Endothelial cell of umbilical vein (primary cell): ENCODE data around the gene SLC38A8. TPM values are rescaled to one million over a fixed set of nuclear protein-coding genes. Genes with fewer than 3 reads are reported as not detected.

Experiments
- BruUV-seq: library from RNA; stranded (reverse); fragments of 400-500 nt; replicated peaks from 2 replicates; lab custom pipeline; 2021; lab: Mats Ljungman, UMichigan
- CTCF ChIA-PET: fragments of 300-600, 350-600 bp; sonication (Branson Sonifier 250); formaldehyde crosslinking; loops from one replicate; lab custom pipeline; 2021; ENCODE audit warnings: antibody characterized with exemption, inconsistent platforms; lab: Charles Lee
- POLR2A ChIA-PET: fragments of 300-600, 350-600 bp; sonication (Branson Sonifier 250); formaldehyde crosslinking; loops from one replicate; lab custom pipeline; 2021; ENCODE audit warnings: antibody characterized with exemption, inconsistent platforms; lab: Charles Lee
- DNase-seq: peaks from one replicate; pipeline ENCODE4 v3.0.0-alpha.2; 2011; ENCODE audit warnings: low read depth, low spot score
- FAIRE-seq: peaks from 2 replicates; lab custom pipeline; 2011; peaks lifted over from hg19 to GRCh38; lab: Jason Lieb, UNC
- H2AFZ ChIP-seq: 2 replicates; pipeline ENCODE4 v1.6.0; 2012; ENCODE audit warnings: low read depth, low read length, control low read depth, inconsistent platforms
- H3K27ac ChIP-seq: 2 replicates; pipeline ENCODE4 v1.5.1; 2011; ENCODE audit warnings: low read depth, mild to moderate bottlenecking, control low read depth, low read length, moderate library complexity; ENCODE audit not compliant: insufficient read depth
- H3K27me3 ChIP-seq, 2 experiments: 2 replicates each; pipeline versions ENCODE4 v1.6.0 to v1.6.1; 2011; ENCODE audit warnings: low read length in 2 of 2, mixed read lengths in 1 of 2; ENCODE audit not compliant: control insufficient read depth in 2 of 2, insufficient read depth in 2 of 2
- H3K36me3 ChIP-seq, 2 experiments: 2 replicates in 1 of 2; 3 replicates in 1 of 2; pipeline ENCODE4 v1.5.1; 2011; ENCODE audit warnings: low read length in 2 of 2, mild to moderate bottlenecking in 1 of 2, moderate library complexity in 1 of 2; ENCODE audit not compliant: control insufficient read depth in 2 of 2, insufficient read depth in 2 of 2; ENCODE audit errors: extremely low read depth in 1 of 2
- H3K4me1 ChIP-seq: 3 replicates; pipeline ENCODE4 v1.5.1; 2011; ENCODE audit warnings: mild to moderate bottlenecking, low read length; ENCODE audit not compliant: control insufficient read depth, insufficient read depth; ENCODE audit errors: extremely low read depth
- H3K4me2 ChIP-seq: 2 replicates; pipeline ENCODE4 v1.6.1; 2011; ENCODE audit warnings: low read length, control low read depth, mixed read lengths; ENCODE audit not compliant: insufficient read depth
- H3K4me3 ChIP-seq, 3 experiments: fragments of 200-600 bp in 1 of 3; sonication (generic), shearing (Covaris generic) in 1 of 3; replicated peaks in 1 of 3; 2 replicates each; pipeline ENCODE4 v1.5.1; 2011 to 2016; ENCODE audit warnings: control low read depth in 3 of 3, low read length in 3 of 3, mild to moderate bottlenecking in 2 of 3, inconsistent platforms in 1 of 3, low read depth in 1 of 3, moderate library complexity in 1 of 3; ENCODE audit not compliant: insufficient read depth in 1 of 3
- H3K79me2 ChIP-seq: 2 replicates; pipeline ENCODE4 v1.6.0; 2012; ENCODE audit warnings: low read length, inconsistent platforms; ENCODE audit not compliant: control insufficient read depth, insufficient read depth
- H3K9ac ChIP-seq: replicated peaks from 2 replicates; pipeline ENCODE3; 2011; ENCODE audit warnings: low read length, control low read depth; ENCODE audit not compliant: insufficient read depth; ENCODE audit errors: extremely low read depth
- H3K9me1 ChIP-seq: replicated peaks from 3 replicates; pipeline ENCODE4 v1.6.0; 2011; ENCODE audit warnings: mild to moderate bottlenecking, low read length; ENCODE audit not compliant: control insufficient read depth, insufficient read depth; ENCODE audit errors: extremely low read depth
- H3K9me3 ChIP-seq: replicated peaks from 2 replicates; pipeline ENCODE4 v1.5.1; 2012; ENCODE audit warnings: low read length, inconsistent platforms; ENCODE audit not compliant: control insufficient read depth, insufficient read depth
- H4K20me1 ChIP-seq: replicated peaks from 2 replicates; pipeline ENCODE3; 2011; ENCODE audit warnings: mild to moderate bottlenecking, low read length; ENCODE audit not compliant: control insufficient read depth, insufficient read depth; ENCODE audit errors: extremely low read depth
- EZH2 ChIP-seq: IDR thresholded peaks from 2 replicates; pipeline ENCODE4 v1.6.1; 2012; ENCODE audit warnings: borderline replicate concordance, low read depth, mild to moderate bottlenecking, moderate library complexity, low read length, inconsistent platforms; ENCODE audit not compliant: severe bottlenecking
- dilution Hi-C: fragments of 300-500 bp; cut with MboI; formaldehyde crosslinking; loops from one replicate; pipeline ENCODE4 v1.15.0; 2019; ENCODE audit warnings: low sequenced_read_pairs; ENCODE audit not compliant: extremely low pct_ligation_motif_present
- intact Hi-C: fragments of 100-400 bp; cut with micrococcal nuclease; formaldehyde crosslinking; loops from one replicate; pipeline ENCODE4 v1.10.0; 2022
- polyA plus RNA-seq, 4 experiments: library from polyadenylated mRNA; depleted of rRNA in 3 of 4; stranded (reverse) in 3 of 4; unstranded in 1 of 4; fragments of >200 nt; gene quantifications; 2 replicates each; pipeline versions ENCODE4 v1.2.1 to v1.2.3, GENCODE V29; 2011 to 2012; ENCODE audit warnings: missing spikeins in 1 of 4
- small RNA-seq: library from RNA; depleted of rRNA; stranded (forward); fragments of <200 nt; gene quantifications from one replicate; pipeline ENCODE3, GENCODE V24; 2012; ENCODE audit warnings: low replicate concordance, low read depth; ENCODE audit not compliant: insufficient read depth, insufficient read length
- total RNA-seq: library from RNA; stranded (reverse); gene quantifications from 2 replicates; pipeline ENCODE4 v1.2.3, GENCODE V29; 2021

The SLC38A8 gene
- total and polyA plus RNA-seq, 2 donors (not counting 3 experiments of a cell fraction or from before 2014, with no cell fraction given): not detected

DNA sequence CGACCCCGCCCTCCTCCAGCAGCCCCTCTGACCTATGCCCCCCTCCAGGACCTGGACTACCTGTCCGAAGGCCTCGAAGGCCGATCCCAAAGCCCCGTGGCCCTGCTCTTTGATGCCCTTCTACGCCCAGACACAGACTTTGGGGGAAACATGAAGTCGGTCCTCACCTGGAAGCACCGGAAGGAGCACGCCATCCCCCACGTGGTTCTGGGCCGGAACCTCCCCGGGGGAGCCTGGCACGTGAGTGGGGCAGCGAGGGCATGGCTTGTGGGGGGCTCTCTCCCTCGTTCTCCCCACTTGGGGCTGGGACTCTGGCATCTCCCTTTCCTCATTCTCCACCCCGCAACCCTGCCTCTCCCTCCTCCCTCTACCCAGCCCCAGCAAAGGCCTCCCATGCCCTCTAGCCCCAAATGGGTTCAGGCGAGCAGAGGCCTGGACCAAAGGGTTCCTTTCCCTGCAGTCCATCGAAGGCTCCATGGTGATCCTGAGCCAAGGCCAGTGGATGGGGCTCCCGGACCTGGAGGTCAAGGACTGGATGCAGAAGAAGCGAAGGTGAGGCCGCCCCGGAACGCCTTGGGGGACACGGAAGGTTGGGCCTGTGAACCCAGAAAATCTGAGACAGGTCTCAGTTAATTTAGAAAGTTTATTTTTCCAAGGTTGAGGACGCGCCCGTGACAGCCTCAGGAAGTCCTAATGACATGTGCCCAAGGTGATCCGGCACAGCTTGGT lies 81.9 kb downstream of the SLC38A8 start:
- Histone ChIP-seq H3K9me1 (no peaks in the 10 kb centered on the region), H3K4me3 (no peak overlapping the region), H2AFZ (no peak overlapping the region), H4K20me1 (no peaks in the 10 kb centered on the region), H3K9ac (no peak overlapping the region), H3K4me2 (no peak overlapping the region), H3K36me3 (peaks cover 4 to 6% of the 10 kb centered on the region in 2 experiments), H3K9me3 (no peaks in the 10 kb centered on the region), H3K4me1 (no peaks in the 10 kb centered on the region), H3K79me2 (no peaks in the 10 kb centered on the region), H3K27ac (no peak overlapping the region), H3K27me3 (no peaks in the 10 kb centered on the region)
- CTCF ChIA-PET: no interaction called here
- TF ChIP-seq EZH2: no peak
- DNase-seq (no peak), FAIRE-seq (no peak)
- POLR2A ChIA-PET: interaction anchor here (0.6 kb wide), 1 partner anchor 85 kb away, joined by 3 read pairs; no protein-coding TSS in a partner anchor
- no TSS peak for BruUV-seq
- intact Hi-C loops (no loop called here), dilution Hi-C loops (no loop called here)

Small RNA genes within 50 kb of the gene (small RNA-seq; reads per million reads assigned to genes)
- not detected for gene RNA5SP432

Other genes with a start within 250 kb of the SLC38A8 start
- 134 and 136 TPM in 2 replicates for gene HSBP1, start 234.8 kb downstream of the SLC38A8 start, total RNA-seq
- gene HSBP1, start 234.8 kb downstream of the SLC38A8 start, polyA plus RNA-seq: 40.8 and 43.9 TPM in 2 replicates
- 2.8 and 3.4 TPM in 2 replicates for gene MLYCD, start 143.7 kb downstream of the SLC38A8 start, total RNA-seq
- gene MLYCD, start 143.7 kb downstream of the SLC38A8 start, polyA plus RNA-seq: 1.9 and 2.0 TPM in 2 replicates
- gene OSGIN1, start 89.6 kb downstream of the SLC38A8 start, total RNA-seq: 8.6 and 11.0 TPM in 2 replicates
- 9.2 and 11.5 TPM in 2 replicates for gene OSGIN1, start 89.6 kb downstream of the SLC38A8 start, polyA plus RNA-seq
- 0.31 TPM in 1 of 2 replicates, not detected in the other for gene NECAB2, start 74.6 kb downstream of the SLC38A8 start, total RNA-seq
- gene NECAB2, start 74.6 kb downstream of the SLC38A8 start, polyA plus RNA-seq: 0.21 and 0.26 TPM in 2 replicates
- 93.0 and 99.6 TPM in 2 replicates for gene MBTPS1, start 74.1 kb upstream of the SLC38A8 start, total RNA-seq
- 63.9 and 82.3 TPM in 2 replicates for gene MBTPS1, start 74.1 kb upstream of the SLC38A8 start, polyA plus RNA-seq
- 26.1 and 27.9 TPM in 2 replicates for gene HSDL1, start 102.4 kb upstream of the SLC38A8 start, total RNA-seq
- gene HSDL1, start 102.4 kb upstream of the SLC38A8 start, polyA plus RNA-seq: 15.7 and 19.9 TPM in 2 replicates
- not detected in 2 replicates for gene DNAAF1, start 102.5 kb upstream of the SLC38A8 start, total RNA-seq
- gene DNAAF1, start 102.5 kb upstream of the SLC38A8 start, polyA plus RNA-seq: 0.01 TPM in 1 of 2 replicates, not detected in the other
- gene TAF1C, start 144.3 kb upstream of the SLC38A8 start, total RNA-seq: 57.2 and 62.3 TPM in 2 replicates
- 74.2 and 77.6 TPM in 2 replicates for gene TAF1C, start 144.3 kb upstream of the SLC38A8 start, polyA plus RNA-seq
- not detected in 2 replicates for gene ADAD2, start 148.4 kb upstream of the SLC38A8 start, total RNA-seq
- gene ADAD2, start 148.4 kb upstream of the SLC38A8 start, polyA plus RNA-seq: 0.04 and 0.10 TPM in 2 replicates
- gene KCNG4, start 197.2 kb upstream of the SLC38A8 start, total RNA-seq: not detected in 2 replicates
- not detected in 2 replicates for gene KCNG4, start 197.2 kb upstream of the SLC38A8 start, polyA plus RNA-seq